ENCODE data around the gene CCDC106. TPM values are rescaled to one million over a fixed set of nuclear protein-coding genes. Genes with fewer than 3 reads are reported as not detected.

Gene CCDC106
- total RNA-seq, 1 experiment from 2014 or later, result 21.1 TPM

DNA sequence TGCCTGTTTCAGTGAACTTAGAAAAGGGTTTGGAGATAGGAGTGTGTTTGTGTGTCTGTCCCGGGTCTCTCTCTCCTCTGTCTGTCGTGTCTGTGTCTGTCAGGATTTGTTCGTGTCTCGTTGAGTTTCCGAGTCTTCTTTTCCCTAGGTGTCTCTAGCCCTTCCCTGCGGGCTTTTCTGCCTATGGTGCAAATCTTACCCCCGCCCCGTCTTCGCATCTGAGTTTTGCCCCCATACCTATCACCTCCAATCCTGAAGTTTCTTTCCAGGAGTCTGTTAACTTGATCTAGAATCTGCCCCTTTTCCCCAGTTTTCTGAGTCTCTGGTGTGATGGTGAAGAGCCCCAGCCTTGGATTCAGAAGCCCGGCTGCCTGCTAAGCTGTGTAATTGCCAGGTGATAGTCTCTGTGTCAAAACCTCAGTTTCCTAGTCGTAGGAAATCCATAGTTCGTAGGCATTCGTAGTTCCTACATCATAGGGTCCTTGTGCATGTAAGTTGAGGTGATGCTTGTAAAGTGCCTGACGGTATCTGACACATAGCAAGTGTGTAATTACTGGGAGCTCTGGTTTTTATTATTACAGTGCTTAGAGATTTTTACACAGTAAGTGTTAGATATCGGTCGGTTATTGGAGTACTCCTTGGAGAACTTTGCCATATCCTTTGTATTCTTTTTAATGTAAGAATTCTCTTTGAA, 27.8 kb downstream of the CCDC106 start (continued):
- TF ChIP-seq, protein P1, sequence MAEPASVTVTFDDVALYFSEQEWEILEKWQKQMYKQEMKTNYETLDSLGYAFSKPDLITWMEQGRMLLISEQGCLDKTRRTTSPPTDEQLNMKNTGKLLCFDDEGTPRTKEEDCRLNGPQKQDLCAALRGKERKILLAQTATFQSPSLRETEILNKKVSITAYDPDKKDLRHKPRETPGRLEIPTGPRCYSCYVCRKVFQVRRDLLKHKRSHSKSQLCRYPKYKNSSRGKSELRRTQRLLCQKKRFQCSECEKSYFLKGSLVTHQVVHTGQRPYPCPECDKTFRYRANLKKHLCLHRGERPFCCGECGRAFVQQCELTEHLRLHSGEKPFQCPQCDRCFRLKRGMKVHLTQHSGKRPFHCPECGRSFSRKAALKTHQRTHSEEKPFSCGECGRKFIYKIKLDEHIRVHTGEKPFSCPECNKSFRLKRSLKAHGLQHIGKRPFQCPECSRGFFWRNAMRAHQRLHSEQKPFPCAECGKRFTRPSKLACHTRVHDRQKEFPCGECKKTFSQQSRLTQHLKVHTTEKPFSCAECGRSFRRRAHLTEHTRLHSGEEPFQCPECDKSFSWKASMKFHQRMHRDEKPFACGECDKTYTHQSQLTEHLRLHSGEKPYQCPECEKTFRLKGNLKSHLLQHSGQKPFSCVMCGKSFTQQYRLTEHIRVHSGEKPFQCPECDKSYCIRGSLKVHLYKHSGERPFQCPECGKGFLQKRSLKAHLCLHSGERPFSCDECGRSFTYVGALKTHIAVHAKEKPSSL (CRISPR knock-in tag; conservative IDR thresholded peaks at IDR 0.05), result no peak

DNA sequence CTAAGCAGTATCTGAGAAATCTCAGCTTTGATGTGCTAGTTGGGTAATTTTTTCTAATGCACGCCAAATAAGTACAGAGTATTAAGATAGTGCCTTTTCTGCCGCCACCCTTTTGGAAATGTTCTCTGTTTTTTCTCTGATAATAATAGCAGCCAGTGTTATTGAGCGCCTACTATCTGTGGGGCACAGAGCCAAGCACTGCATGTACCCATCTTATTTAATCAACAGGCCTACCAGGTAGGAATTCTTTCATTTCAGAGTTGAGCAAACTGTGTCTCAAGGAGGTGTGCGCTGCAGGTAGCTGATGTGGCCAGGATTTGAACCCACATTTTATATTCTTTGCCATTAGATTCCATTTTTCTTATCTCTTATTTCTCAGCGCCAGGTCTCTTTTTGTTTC, 28.4 kb downstream of the CCDC106 start:
- ChIA-PET CTCF (no interaction called here), POLR2A (no interaction called here)
- Mint-ChIP-seq H3K27ac (no peak overlapping the region; the same call in 1 of the 2 replicates), H3K27me3 (ENCODE audit: low read depth) (no peaks in the 10 kb centered on the region), H3K9me3 (no peaks in the 10 kb centered on the region), H3K4me1 (peaks cover 37% of the 10 kb centered on the region), H3K4me3 (peak overlapping the region; percentile 98), H3K36me3 (peaks cover 39% of the 10 kb centered on the region)
- ATAC-seq, result no peak
- TF ChIP-seq, protein P2, sequence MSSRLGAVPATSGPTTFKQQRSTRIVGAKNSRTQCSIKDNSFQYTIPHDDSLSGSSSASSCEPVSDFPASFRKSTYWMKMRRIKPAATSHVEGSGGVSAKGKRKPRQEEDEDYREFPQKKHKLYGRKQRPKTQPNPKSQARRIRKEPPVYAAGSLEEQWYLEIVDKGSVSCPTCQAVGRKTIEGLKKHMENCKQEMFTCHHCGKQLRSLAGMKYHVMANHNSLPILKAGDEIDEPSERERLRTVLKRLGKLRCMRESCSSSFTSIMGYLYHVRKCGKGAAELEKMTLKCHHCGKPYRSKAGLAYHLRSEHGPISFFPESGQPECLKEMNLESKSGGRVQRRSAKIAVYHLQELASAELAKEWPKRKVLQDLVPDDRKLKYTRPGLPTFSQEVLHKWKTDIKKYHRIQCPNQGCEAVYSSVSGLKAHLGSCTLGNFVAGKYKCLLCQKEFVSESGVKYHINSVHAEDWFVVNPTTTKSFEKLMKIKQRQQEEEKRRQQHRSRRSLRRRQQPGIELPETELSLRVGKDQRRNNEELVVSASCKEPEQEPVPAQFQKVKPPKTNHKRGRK (CRISPR knock-in tag; IDR thresholded peaks at IDR 0.05; ENCODE audit: borderline replicate concordance), result no peak
- TF ChIP-seq JAZF1 (CRISPR knock-in tag; IDR thresholded peaks at IDR 0.05) (no peak), NR2C2 (CRISPR knock-in tag; IDR thresholded peaks at IDR 0.05) (no peak), ESRRA (CRISPR knock-in tag; IDR thresholded peaks at IDR 0.05; ENCODE audit: borderline replicate concordance) (no peak), TCF7 (CRISPR knock-in tag; IDR thresholded peaks at IDR 0.05; ENCODE audit: low read depth) (no peak), CBFB (CRISPR knock-in tag; IDR thresholded peaks at IDR 0.05; ENCODE audit: low read depth) (no peak)
- TF ChIP-seq, protein P3, sequence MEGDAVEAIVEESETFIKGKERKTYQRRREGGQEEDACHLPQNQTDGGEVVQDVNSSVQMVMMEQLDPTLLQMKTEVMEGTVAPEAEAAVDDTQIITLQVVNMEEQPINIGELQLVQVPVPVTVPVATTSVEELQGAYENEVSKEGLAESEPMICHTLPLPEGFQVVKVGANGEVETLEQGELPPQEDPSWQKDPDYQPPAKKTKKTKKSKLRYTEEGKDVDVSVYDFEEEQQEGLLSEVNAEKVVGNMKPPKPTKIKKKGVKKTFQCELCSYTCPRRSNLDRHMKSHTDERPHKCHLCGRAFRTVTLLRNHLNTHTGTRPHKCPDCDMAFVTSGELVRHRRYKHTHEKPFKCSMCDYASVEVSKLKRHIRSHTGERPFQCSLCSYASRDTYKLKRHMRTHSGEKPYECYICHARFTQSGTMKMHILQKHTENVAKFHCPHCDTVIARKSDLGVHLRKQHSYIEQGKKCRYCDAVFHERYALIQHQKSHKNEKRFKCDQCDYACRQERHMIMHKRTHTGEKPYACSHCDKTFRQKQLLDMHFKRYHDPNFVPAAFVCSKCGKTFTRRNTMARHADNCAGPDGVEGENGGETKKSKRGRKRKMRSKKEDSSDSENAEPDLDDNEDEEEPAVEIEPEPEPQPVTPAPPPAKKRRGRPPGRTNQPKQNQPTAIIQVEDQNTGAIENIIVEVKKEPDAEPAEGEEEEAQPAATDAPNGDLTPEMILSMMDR (IDR thresholded peaks at IDR 0.05), result no peak
- TF ChIP-seq, protein P4, sequence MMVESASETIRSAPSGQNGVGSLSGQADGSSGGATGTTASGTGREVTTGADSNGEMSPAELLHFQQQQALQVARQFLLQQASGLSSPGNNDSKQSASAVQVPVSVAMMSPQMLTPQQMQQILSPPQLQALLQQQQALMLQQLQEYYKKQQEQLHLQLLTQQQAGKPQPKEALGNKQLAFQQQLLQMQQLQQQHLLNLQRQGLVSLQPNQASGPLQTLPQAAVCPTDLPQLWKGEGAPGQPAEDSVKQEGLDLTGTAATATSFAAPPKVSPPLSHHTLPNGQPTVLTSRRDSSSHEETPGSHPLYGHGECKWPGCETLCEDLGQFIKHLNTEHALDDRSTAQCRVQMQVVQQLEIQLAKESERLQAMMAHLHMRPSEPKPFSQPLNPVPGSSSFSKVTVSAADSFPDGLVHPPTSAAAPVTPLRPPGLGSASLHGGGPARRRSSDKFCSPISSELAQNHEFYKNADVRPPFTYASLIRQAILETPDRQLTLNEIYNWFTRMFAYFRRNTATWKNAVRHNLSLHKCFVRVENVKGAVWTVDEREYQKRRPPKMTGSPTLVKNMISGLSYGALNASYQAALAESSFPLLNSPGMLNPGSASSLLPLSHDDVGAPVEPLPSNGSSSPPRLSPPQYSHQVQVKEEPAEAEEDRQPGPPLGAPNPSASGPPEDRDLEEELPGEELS (CRISPR knock-in tag; IDR thresholded peaks at IDR 0.05), result no peak
- TF ChIP-seq, protein P5, sequence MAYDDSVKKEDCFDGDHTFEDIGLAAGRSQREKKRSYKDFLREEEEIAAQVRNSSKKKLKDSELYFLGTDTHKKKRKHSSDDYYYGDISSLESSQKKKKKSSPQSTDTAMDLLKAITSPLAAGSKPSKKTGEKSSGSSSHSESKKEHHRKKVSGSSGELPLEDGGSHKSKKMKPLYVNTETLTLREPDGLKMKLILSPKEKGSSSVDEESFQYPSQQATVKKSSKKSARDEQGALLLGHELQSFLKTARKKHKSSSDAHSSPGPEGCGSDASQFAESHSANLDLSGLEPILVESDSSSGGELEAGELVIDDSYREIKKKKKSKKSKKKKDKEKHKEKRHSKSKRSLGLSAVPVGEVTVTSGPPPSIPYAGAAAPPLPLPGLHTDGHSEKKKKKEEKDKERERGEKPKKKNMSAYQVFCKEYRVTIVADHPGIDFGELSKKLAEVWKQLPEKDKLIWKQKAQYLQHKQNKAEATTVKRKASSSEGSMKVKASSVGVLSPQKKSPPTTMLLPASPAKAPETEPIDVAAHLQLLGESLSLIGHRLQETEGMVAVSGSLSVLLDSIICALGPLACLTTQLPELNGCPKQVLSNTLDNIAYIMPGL (CRISPR knock-in tag; IDR thresholded peaks at IDR 0.05), result no peak
- no peak for DNase-seq (ENCODE audit: low spot score)

DNA sequence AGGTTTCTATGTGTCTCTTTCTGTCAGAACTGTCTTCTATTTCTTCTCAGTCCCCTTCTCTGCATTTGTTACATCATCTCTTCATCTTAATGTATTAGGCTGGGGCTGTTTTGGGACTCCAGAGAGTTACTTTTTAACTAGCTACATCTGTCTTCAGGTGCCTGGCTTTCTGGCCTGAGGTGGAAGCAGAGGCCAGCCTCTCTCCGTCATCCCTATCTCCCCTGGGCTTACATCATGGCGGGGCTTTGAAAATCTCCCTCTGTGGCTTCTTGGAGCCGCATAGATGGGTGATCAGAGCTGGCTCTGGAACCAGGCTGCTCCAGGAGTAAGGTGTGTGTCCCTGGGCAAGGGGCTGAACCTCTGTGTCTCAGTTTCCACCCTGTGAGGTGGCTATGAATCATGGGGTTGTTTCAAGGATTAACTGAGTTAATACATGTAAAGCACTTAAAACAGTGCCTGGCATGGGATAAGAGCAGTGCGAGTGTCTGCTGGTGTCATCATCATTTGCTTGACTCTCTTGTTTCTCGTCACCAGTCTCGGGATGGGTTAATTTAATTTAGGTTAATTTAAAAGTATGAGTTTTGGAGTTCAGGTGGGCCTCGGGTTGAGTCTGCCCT, 29.0 kb downstream of the CCDC106 start:
- H3K27ac Mint-ChIP-seq, result no peak overlapping the region; the same call in 1 of the 2 replicates
- TF ChIP-seq, protein P3 (IDR thresholded peaks at IDR 0.05), result no peak
- TF ChIP-seq, protein P6, sequence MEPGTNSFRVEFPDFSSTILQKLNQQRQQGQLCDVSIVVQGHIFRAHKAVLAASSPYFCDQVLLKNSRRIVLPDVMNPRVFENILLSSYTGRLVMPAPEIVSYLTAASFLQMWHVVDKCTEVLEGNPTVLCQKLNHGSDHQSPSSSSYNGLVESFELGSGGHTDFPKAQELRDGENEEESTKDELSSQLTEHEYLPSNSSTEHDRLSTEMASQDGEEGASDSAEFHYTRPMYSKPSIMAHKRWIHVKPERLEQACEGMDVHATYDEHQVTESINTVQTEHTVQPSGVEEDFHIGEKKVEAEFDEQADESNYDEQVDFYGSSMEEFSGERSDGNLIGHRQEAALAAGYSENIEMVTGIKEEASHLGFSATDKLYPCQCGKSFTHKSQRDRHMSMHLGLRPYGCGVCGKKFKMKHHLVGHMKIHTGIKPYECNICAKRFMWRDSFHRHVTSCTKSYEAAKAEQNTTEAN (CRISPR knock-in tag; IDR thresholded peaks at IDR 0.05), result no peak
- no peak for TF ChIP-seq SMAD3 (CRISPR knock-in tag; IDR thresholded peaks at IDR 0.05; ENCODE audit: borderline replicate concordance)
- no peak for TF ChIP-seq ZNF423 (CRISPR knock-in tag; IDR thresholded peaks at IDR 0.05)
- TF ChIP-seq TEAD1 (CRISPR knock-in tag; IDR thresholded peaks at IDR 0.05), result no peak
- TF ChIP-seq FOXK1 (CRISPR knock-in tag; IDR thresholded peaks at IDR 0.05), result no peak
- TF ChIP-seq, protein P7, sequence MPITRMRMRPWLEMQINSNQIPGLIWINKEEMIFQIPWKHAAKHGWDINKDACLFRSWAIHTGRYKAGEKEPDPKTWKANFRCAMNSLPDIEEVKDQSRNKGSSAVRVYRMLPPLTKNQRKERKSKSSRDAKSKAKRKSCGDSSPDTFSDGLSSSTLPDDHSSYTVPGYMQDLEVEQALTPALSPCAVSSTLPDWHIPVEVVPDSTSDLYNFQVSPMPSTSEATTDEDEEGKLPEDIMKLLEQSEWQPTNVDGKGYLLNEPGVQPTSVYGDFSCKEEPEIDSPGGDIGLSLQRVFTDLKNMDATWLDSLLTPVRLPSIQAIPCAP (CRISPR knock-in tag; IDR thresholded peaks at IDR 0.05), result no peak

More for the DNA sequence above, 29.0 kb downstream of the CCDC106 start:
- peak overlapping the region; percentile 98 for H3K4me3 Mint-ChIP-seq
- peaks cover 32% of the 10 kb centered on the region for H3K4me1 Mint-ChIP-seq
- ChIA-PET CTCF (no interaction called here), POLR2A (no interaction called here)
- H3K9me3 Mint-ChIP-seq, result no peaks in the 10 kb centered on the region
- no peaks in the 10 kb centered on the region for H3K27me3 Mint-ChIP-seq (ENCODE audit: low read depth)
- ATAC-seq (no peak), DNase-seq (ENCODE audit: low spot score) (no peak)
- peaks cover 35% of the 10 kb centered on the region for H3K36me3 Mint-ChIP-seq

All from WTC11 (cell line).